Central memory CD4-positive, alpha-beta T cell (primary cell): ENCODE measurements around the gene HSFY2.
"Not testable (repeated sequence)": the region's sequence is repeated elsewhere in the genome, so short reads cannot be mapped to it uniquely, and the experiment has no call there.

Experiments
- DNase-seq: peaks from one replicate; pipeline ENCODE4 v3.0.0; 2022
- total RNA-seq, 3 experiments: gene quantifications; one replicate each; lab custom pipeline; 2026; lab: John Stamatoyannopoulos, UW

The HSFY2 gene
- total RNA-seq: 0 reads per million in 3 experiments

- not testable (repeated sequence) for DNase-seq
Observed at GRCh38 chrY:18773635-18774034, at the start of gene HSFY2. Gene HSFY2, minus strand, starts transcription at chrY:18773735. Its CDS starts 117 bp downstream, at chrY:18773618.

DNA sequence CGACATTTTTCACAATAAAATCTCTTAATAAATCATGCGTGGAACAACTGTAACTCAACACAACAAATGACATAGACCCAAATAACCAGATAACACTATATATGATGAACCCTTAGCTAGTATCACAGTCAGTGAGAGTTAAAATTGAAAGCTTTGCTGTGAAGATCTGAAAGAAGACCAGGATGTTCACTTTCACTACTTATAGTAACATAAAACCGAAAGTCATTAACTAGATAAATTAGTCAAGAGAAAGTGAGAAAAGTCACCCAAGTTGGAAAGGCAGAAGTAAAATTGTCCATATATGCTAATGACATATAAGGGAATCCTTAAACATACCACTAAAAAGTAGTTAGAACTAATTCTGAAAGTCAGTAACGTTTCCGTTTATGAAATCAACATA lies 42.2 kb upstream of the HSFY2 start:
- DNase-seq: not testable (repeated sequence)

GRCh38 chrY:18788757-18789406 lies 15.3 kb upstream of the HSFY2 start:
- not testable (repeated sequence) for DNase-seq

DNA sequence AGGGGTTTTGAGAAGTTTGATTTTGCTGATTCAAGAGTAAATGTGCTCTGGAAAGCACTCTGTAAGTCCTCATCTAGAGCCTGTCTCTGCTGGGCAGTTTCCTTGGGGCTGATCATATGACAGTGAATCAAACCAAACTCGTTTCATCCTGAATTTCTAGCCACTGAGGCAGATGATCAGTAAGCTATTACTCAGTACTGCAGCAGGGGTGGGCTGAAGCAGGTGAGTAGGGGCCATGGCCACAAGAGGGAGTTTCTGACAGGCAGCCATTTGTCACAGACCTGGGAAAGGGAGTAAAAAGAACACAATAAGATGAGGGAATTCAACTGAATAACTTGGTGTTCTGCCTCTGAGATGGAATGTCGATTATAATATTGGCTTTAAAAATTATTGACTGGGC lies 19.5 kb downstream of the HSFY2 start:
- not testable (repeated sequence) for DNase-seq

DNA sequence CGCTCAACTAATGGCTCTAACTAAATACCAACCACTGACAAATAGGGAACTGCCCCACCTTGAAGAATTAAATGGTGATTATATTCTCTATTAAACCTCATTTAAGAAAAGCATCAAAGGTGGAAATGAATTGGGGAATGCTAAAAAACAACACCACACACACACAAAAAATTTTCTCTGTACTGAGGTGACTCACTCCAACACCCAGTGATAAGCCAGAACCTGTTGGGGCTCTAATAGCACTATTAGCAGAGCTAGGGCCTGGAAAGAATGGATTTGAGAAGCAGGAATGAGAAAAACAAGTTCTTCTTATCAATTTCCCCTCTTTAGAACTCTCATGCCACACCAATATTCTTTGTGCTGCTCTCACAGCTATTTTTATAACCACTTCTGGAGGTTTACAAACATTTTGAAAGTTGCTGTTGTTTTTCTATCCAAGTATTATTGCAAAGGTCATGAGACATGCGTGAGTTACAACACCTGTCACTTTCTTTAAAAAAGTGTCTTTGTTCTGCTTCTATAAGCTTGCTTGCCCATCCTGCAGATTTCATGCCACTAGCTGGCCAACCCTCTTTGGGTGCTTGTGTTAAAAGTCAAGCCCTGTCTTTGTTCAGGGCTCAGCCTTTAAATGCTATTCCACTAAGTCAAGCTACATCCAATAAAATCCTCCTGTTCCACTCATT lies 20.3 kb downstream of the HSFY2 start:
- not testable (repeated sequence) for DNase-seq

- DNase-seq: not testable (repeated sequence)
Observed at GRCh38 chrY:18723714-18724113, 49.8 kb downstream of the HSFY2 start.
